Mucosa of descending colon (tissue), 3 donors: ENCODE data around the gene STMND1. TPM values are rescaled to one million over a fixed set of nuclear protein-coding genes. Genes with fewer than 3 reads are reported as not detected.

Source experiments
- ATAC-seq: fragments of 200-7000 bp; cut with Tn5 transposase; one replicate; pipeline ENCODE4 v1.9.1; 2020; ENCODE audit warnings: mild to moderate bottlenecking, moderate library complexity
- DNase-seq, 3 donors: peaks; one replicate each; pipeline ENCODE4 v3.0.0-alpha.2; 2020
- H3K36me3 ChIP-seq: fragments of 200-600 bp; one replicate; pipeline ENCODE4 v1.8.0; 2021; ENCODE audit warnings: low read depth, mild to moderate bottlenecking
- H3K4me1 ChIP-seq: fragments of 200-600 bp; one replicate; pipeline ENCODE4 v1.8.0; 2021; ENCODE audit warnings: low read depth, mild to moderate bottlenecking
- H3K4me3 ChIP-seq: fragments of 200-600 bp; one replicate; pipeline ENCODE4 v1.8.0; 2021; ENCODE audit warnings: mild to moderate bottlenecking
- H3K9me3 ChIP-seq: fragments of 200-600 bp; one replicate; pipeline ENCODE4 v1.8.0; 2021; ENCODE audit warnings: mild to moderate bottlenecking
- CTCF ChIP-seq: fragments of 200-600 bp; IDR thresholded peaks from one replicate; pipeline ENCODE4 v1.8.0; 2022; ENCODE audit warnings: antibody characterized with exemption, mild to moderate bottlenecking
- intact Hi-C, 2 donors: fragments of 100-400 bp; cut with DNase I in 1 of 2; cut with micrococcal nuclease in 1 of 2; formaldehyde crosslinking; loops; one replicate each; pipeline versions ENCODE4 v1.11.0 to v1.11.1; 2022; cut with DNase I, micrococcal nuclease
- total RNA-seq, 3 donors: library from RNA; stranded (reverse); fragmentation: NEBNext Ultra II Directional in 2 of 3; extraction: Animal tissue kit (Norgen Biotek cat#: 25700) in 2 of 3; gene quantifications; one replicate each; pipeline versions ENCODE4 v1.2.1 to v1.2.4, GENCODE V29; 2021 to 2023
- donor health status: DM: no; HTN: no; CAD: no; lungs with moderate emphysema.
- donor health status: DM: no; HTN: no; CAD: no.
- donor health status: DM: no; HTN: yes; CAD: no.

The STMND1 gene
- total RNA-seq, 3 donors from 2014 or later, result 0.47 to 1.9 (median 0.53) TPM

DNA sequence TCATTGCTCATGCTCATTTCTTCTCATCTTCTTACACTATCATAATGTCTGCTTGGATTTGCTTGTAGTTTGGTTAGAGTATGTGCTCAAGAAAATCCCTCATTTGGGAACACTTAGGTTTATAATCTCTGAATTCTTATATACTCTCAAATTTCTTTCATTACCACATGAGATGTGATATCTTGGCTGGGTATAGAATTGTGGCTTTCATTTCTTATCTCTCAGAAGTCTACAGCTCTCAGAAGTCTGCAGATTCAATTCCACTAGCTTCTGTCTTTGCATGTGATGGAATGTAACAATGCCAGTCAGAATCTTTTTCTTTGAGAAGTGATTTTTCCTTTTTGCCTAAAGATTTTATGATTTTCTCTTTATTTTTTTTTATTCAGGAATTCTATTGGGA, 50.9 kb downstream of the STMND1 start:
- DNase-seq (no peak), ATAC-seq (no peak)
- intact Hi-C loops, result loop anchor here in 1 of 2 donors (10.0 kb wide), 1 partner anchor 652 kb away; no protein-coding TSS in a partner anchor
- TF ChIP-seq CTCF, result no peak
- Histone ChIP-seq H3K4me3 (no peak overlapping the region), H3K9me3 (peaks cover 11% of the 10 kb centered on the region), H3K36me3 (no peaks in the 10 kb centered on the region), H3K4me1 (no peaks in the 10 kb centered on the region)

GRCh38 chr6:17156112-17156921, 54.5 kb downstream of the STMND1 start:
- H3K36me3 ChIP-seq, result no peaks in the 10 kb centered on the region
- no peak overlapping the region for H3K4me3 ChIP-seq
- peak; percentile 68 for TF ChIP-seq CTCF
- intact Hi-C loops, result loop anchor here (5.0 to 10.0 kb wide), 2 partner anchors 426 to 648 kb away; no protein-coding TSS in a partner anchor
- ATAC-seq (peak; percentile 37), DNase-seq (peak in 1 of 3 donors; percentile 92)
- no peaks in the 10 kb centered on the region for H3K4me1 ChIP-seq
- peaks cover 11% of the 10 kb centered on the region for H3K9me3 ChIP-seq

- TF ChIP-seq CTCF, result no peak
- H3K4me1 ChIP-seq, result no peaks in the 10 kb centered on the region
- intact Hi-C loops, result loop anchor here (5.0 to 10.0 kb wide), 2 partner anchors 425 to 648 kb away; no protein-coding TSS in a partner anchor
These were observed 55.1 kb downstream of the STMND1 start for GRCh38 chr6:17156966-17157365.

GRCh38 chr6:17157617-17158016, 55.8 kb downstream of the STMND1 start:
- Histone ChIP-seq H3K4me3 (no peak overlapping the region), H3K36me3 (no peaks in the 10 kb centered on the region), H3K4me1 (no peaks in the 10 kb centered on the region), H3K9me3 (peaks cover 7% of the 10 kb centered on the region)
- intact Hi-C loops, result loop anchor here (5.0 to 10.0 kb wide), 2 partner anchors 425 to 647 kb away; no protein-coding TSS in a partner anchor
- ATAC-seq (no peak), DNase-seq (no peak)
- TF ChIP-seq CTCF, result no peak

More at GRCh38 chr6:17156966-17157365, 55.1 kb downstream of the STMND1 start:
- Histone ChIP-seq H3K9me3 (peaks cover 11% of the 10 kb centered on the region), H3K36me3 (no peaks in the 10 kb centered on the region), H3K4me3 (no peak overlapping the region)
- no peak for DNase-seq
- no peak for ATAC-seq

DNA sequence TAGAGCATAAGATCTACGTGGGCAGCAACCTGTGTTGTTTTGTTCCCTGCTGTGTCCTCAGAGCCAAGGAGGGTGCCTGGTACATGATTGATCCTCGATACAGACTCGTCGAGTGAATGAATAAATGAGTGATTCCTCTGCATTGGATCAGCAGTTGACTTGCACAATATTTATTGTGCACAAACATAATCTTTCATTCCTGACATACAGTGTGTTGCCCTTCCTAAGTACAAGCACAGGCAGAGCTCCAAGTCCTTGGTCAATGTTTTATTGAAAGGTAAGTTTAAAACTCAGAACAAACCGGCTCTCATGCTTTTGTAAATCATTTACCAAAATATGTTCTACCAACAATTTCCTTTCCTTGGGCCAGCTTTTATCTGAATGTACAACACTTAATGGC, 57.4 kb downstream of the STMND1 start:
- no peak for TF ChIP-seq CTCF
- Histone ChIP-seq H3K4me1 (no peaks in the 10 kb centered on the region), H3K4me3 (no peak overlapping the region), H3K9me3 (no peaks in the 10 kb centered on the region), H3K36me3 (no peaks in the 10 kb centered on the region)
- DNase-seq (peak in 1 of 3 donors; percentile 74), ATAC-seq (peak; percentile 96)
- intact Hi-C loops, result loop anchor here (5.0 to 10.0 kb wide), 2 partner anchors 423 to 646 kb away; no protein-coding TSS in a partner anchor
